ENCODE results near the gene CAPS2.

DNA sequence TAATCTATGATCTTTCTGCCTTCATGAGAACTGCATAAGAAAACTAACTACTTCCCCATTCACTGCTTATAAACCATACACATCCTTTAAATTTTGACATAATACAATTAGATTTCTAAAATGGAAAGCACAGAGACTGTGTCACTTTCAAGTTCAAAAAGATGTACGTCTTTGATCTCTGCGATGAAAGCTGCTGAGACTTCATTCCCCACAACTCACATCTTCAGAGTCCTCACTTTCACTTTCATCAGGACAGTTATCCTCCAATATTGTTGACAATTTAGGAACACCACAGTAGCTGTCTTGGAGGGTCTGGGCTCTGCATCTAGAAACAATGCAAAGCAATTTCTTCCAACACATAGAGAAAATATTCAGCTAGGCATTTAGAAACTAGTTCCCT, 72.6 kb downstream of the CAPS2 start:
- no peak for TF ChIP-seq POLR2AphosphoS5 (IDR thresholded peaks at IDR 0.05)
- no peak for TF ChIP-seq CTCF (IDR thresholded peaks at IDR 0.05)
- no peak for TF ChIP-seq POLR2A (IDR thresholded peaks at IDR 0.05)

Data from sigmoid colon (tissue), 4 donors.